ENCODE results near the gene SLC7A6. TPM values are rescaled to one million over a fixed set of nuclear protein-coding genes. Genes with fewer than 3 reads are reported as not detected.

Gene SLC7A6
- total and polyA plus RNA-seq, 2 experiments from 2014 or later, result 20.5 to 29.7 TPM

DNA sequence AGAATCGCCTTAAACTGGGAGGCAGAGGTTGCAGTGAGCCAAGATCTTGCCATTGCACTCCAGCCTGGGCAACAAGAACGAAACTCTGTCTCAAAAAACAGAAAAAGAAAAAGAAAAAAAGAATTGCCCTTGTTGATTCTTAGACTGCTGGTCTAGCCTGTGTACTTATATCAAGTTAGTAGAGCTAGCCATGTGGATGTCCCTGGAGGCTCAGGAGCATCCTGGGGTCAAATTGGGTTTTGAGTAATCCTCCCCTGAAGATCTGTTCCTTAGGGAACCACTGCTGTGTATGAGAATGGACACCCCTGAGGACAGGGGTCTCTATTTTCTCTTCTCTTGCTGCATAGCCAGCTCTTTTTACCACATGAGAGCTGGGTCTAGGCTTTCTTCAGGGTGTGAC is 24.9 kb downstream of the SLC7A6 start:
- Histone ChIP-seq H3K4me2 (no peak overlapping the region), H3K4me1 (ENCODE audit: insufficient read depth) (no peaks in the 10 kb centered on the region), H3K9me2 (replicated peaks; ENCODE audit: insufficient read depth) (no peaks in the 10 kb centered on the region), H3K36me3 (replicated peaks; ENCODE audit: insufficient read depth, low read depth) (no peaks in the 10 kb centered on the region), H3K4me3 (no peak overlapping the region), H3K79me2 (peaks cover 8% of the 10 kb centered on the region), H3K27ac (no peak overlapping the region), H2AFZ (no peak overlapping the region), H4K20me1 (ENCODE audit: insufficient read depth, poor library complexity, severe bottlenecking) (no peaks in the 10 kb centered on the region), H3K27me3 (no peaks in the 10 kb centered on the region), H3K9me3 (ENCODE audit: low read depth) (no peaks in the 10 kb centered on the region)
- DNase-seq (ENCODE audit: low spot score), result no peak
- TF ChIP-seq EZH2 (IDR thresholded peaks at IDR 0.05; ENCODE audit: borderline replicate concordance) (no peak), EZH2phosphoT487 (IDR thresholded peaks at IDR 0.05; ENCODE audit: low read depth, severe bottlenecking, unreplicated experiment) (no peak)
- TF ChIP-seq, protein P1, sequence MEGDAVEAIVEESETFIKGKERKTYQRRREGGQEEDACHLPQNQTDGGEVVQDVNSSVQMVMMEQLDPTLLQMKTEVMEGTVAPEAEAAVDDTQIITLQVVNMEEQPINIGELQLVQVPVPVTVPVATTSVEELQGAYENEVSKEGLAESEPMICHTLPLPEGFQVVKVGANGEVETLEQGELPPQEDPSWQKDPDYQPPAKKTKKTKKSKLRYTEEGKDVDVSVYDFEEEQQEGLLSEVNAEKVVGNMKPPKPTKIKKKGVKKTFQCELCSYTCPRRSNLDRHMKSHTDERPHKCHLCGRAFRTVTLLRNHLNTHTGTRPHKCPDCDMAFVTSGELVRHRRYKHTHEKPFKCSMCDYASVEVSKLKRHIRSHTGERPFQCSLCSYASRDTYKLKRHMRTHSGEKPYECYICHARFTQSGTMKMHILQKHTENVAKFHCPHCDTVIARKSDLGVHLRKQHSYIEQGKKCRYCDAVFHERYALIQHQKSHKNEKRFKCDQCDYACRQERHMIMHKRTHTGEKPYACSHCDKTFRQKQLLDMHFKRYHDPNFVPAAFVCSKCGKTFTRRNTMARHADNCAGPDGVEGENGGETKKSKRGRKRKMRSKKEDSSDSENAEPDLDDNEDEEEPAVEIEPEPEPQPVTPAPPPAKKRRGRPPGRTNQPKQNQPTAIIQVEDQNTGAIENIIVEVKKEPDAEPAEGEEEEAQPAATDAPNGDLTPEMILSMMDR (IDR thresholded peaks at IDR 0.05; ENCODE audit: poor library complexity), result no peak
- 100% methylated on average over 2 of the region's 2 CpGs for WGBS (ENCODE audit: low lambda C conversion rate, missing lambda C conversion rate)

DNA sequence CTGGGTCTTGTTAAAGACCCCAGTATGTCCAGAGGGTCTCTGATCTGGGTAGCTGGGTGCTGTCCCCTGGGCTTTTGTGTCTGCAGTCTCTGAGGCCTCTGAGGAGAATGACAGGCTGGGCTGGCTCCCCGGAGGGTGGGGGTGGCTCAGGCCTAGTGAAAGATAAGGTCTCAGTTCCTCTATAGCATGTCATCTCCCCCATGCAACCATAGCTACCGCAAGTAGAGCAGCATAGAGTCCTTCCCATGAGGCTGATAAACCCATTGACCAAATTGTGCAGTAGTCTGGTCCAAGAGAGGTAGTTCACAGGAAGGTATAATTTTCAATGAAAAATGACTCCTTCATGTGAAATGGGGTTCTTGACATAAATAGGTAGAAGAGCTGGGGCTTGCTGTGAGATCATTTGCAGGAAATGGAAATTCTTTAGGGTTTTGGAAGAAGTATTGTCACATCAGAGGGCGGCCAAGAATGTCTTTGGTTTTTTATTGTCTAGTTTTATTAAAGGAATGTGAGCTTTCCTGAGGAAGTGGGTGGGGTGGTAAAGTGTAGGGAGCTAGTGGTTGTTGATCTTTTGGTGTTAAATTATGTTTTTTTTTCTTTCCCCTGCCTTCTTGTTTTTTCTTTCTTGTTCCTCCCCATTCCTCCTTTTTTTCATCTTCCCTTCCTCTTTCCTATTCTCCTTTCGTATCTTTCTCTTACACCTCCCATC is 25.4 kb downstream of the SLC7A6 start:
- H3K79me2 ChIP-seq, result peaks cover 8% of the 10 kb centered on the region
- no peak for DNase-seq (ENCODE audit: low spot score)
- H3K4me3 ChIP-seq, result no peak overlapping the region
- 85% methylated on average over 4 of the region's 4 CpGs for WGBS (ENCODE audit: low lambda C conversion rate, missing lambda C conversion rate)
- no peaks in the 10 kb centered on the region for H3K9me2 ChIP-seq (replicated peaks; ENCODE audit: insufficient read depth)
- no peak overlapping the region for H2AFZ ChIP-seq
- no peaks in the 10 kb centered on the region for H3K4me1 ChIP-seq (ENCODE audit: insufficient read depth)
- TF ChIP-seq EZH2phosphoT487 (IDR thresholded peaks at IDR 0.05; ENCODE audit: low read depth, severe bottlenecking, unreplicated experiment) (no peak), EZH2 (IDR thresholded peaks at IDR 0.05; ENCODE audit: borderline replicate concordance) (no peak)
- TF ChIP-seq, protein P1 (IDR thresholded peaks at IDR 0.05; ENCODE audit: poor library complexity), result no peak
- H4K20me1 ChIP-seq (ENCODE audit: insufficient read depth, poor library complexity, severe bottlenecking), result no peaks in the 10 kb centered on the region
- H3K27me3 ChIP-seq, result no peaks in the 10 kb centered on the region
- no peak overlapping the region for H3K27ac ChIP-seq
- no peaks in the 10 kb centered on the region for H3K36me3 ChIP-seq (replicated peaks; ENCODE audit: insufficient read depth, low read depth)
- H3K9me3 ChIP-seq (ENCODE audit: low read depth), result no peaks in the 10 kb centered on the region
- H3K4me2 ChIP-seq, result no peak overlapping the region

DNA sequence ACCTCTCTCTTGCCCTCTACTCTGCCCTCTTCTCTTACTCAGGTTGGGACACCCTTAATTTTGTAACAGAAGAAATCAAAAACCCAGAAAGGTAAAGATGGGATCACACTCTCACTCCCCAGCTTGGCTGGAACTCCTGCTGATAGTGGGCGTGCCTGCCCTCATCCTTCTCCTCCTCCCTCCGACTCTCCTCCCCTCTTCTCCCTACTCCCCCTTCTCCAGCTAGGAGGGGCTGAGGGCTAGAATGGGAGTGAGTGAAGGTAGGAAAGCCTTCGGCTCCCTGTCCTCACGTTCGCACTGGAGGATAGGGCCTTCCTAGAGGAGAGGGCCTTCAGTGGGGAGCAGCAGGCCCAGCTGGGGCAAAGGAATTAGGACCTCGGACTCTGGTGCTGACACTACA is 26.1 kb downstream of the SLC7A6 start:
- Histone ChIP-seq H4K20me1 (ENCODE audit: insufficient read depth, poor library complexity, severe bottlenecking) (no peaks in the 10 kb centered on the region), H3K4me1 (ENCODE audit: insufficient read depth) (no peaks in the 10 kb centered on the region), H3K9me3 (ENCODE audit: low read depth) (no peaks in the 10 kb centered on the region), H3K4me2 (no peak overlapping the region), H3K9me2 (replicated peaks; ENCODE audit: insufficient read depth) (no peaks in the 10 kb centered on the region), H3K4me3 (no peak overlapping the region), H3K79me2 (peaks cover 8% of the 10 kb centered on the region), H3K36me3 (replicated peaks; ENCODE audit: insufficient read depth, low read depth) (no peaks in the 10 kb centered on the region), H2AFZ (no peak overlapping the region), H3K27ac (no peak overlapping the region), H3K27me3 (no peaks in the 10 kb centered on the region)
- TF ChIP-seq EZH2 (IDR thresholded peaks at IDR 0.05; ENCODE audit: borderline replicate concordance), result no peak
- WGBS (ENCODE audit: low lambda C conversion rate, missing lambda C conversion rate), result 78% methylated on average over 6 of the region's 6 CpGs
- DNase-seq (ENCODE audit: low spot score), result no peak

DNA sequence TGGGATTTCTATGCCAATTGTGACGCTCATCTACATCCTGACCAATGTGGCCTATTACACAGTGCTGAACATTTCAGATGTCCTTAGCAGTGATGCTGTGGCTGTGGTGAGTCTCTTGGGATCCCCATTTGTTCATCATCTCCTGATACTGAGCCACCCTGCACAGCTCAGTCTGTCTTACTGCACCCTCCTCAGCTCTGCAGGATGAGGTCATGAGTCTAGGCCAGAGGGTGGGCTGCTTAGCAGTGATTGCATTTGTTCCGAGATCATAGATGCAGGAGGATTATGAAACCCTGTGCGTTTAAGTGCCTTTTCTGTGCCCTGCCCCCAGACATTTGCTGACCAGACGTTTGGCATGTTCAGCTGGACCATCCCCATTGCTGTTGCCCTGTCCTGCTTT is 26.9 kb downstream of the SLC7A6 start:
- no peaks in the 10 kb centered on the region for H3K27me3 ChIP-seq
- H3K4me1 ChIP-seq (ENCODE audit: insufficient read depth), result no peaks in the 10 kb centered on the region
- DNase-seq (ENCODE audit: low spot score), result no peak
- H3K9me3 ChIP-seq (ENCODE audit: low read depth), result no peaks in the 10 kb centered on the region
- no peaks in the 10 kb centered on the region for H4K20me1 ChIP-seq (ENCODE audit: insufficient read depth, poor library complexity, severe bottlenecking)
- no peak overlapping the region for H3K27ac ChIP-seq
- TF ChIP-seq EZH2phosphoT487 (IDR thresholded peaks at IDR 0.05; ENCODE audit: low read depth, severe bottlenecking, unreplicated experiment), result no peak
- TF ChIP-seq, protein P1 (IDR thresholded peaks at IDR 0.05; ENCODE audit: poor library complexity), result no peak
- no peak for TF ChIP-seq EZH2 (IDR thresholded peaks at IDR 0.05; ENCODE audit: borderline replicate concordance)
- H3K79me2 ChIP-seq, result peaks cover 5% of the 10 kb centered on the region
- H3K36me3 ChIP-seq (replicated peaks; ENCODE audit: insufficient read depth, low read depth), result no peaks in the 10 kb centered on the region
- H3K9me2 ChIP-seq (replicated peaks; ENCODE audit: insufficient read depth), result no peaks in the 10 kb centered on the region
- no peak overlapping the region for H2AFZ ChIP-seq
- H3K4me2 ChIP-seq, result no peak overlapping the region
- no peak overlapping the region for H3K4me3 ChIP-seq
- 84% methylated on average over 4 of the region's 4 CpGs for WGBS (ENCODE audit: low lambda C conversion rate, missing lambda C conversion rate)
